Smooth muscle cell of the brain vasculature (primary cell): ENCODE data around the gene TAS1R2.
"Not testable (repeated sequence)": the region's sequence is repeated elsewhere in the genome, so short reads cannot be mapped to it uniquely, and the experiment has no call there.

Experiments
- DNase-seq: peaks from one replicate; pipeline ENCODE4 v3.0.0-alpha.2; 2012; ENCODE audit warnings: low read depth, low spot score

The TAS1R2 gene

DNA sequence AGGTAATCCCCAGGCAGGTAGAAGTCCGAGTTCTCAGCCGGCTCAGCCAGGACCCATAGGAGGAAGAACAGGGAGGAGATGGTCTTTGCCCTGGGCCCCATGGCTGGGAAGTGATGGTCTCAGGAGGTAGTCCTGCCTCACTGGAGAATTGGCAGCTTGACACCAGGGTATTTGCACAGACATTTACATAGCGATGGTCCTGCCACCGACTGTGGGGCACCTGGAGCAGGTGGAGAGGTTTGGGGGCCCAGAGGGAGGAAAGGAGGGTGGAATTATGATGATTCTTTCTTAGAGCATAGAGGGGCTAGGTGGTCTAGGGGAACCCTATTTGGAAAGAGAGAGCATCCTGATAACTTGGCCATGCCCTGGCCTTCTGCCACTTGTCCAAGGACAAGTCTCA, at the start of gene TAS1R2:
Gene TAS1R2 (minus strand): TSS at position 101 of the 400 bp plus-strand sequence. CDS start 0 bp downstream, at position 101.
- DNase-seq: no peak

DNA sequence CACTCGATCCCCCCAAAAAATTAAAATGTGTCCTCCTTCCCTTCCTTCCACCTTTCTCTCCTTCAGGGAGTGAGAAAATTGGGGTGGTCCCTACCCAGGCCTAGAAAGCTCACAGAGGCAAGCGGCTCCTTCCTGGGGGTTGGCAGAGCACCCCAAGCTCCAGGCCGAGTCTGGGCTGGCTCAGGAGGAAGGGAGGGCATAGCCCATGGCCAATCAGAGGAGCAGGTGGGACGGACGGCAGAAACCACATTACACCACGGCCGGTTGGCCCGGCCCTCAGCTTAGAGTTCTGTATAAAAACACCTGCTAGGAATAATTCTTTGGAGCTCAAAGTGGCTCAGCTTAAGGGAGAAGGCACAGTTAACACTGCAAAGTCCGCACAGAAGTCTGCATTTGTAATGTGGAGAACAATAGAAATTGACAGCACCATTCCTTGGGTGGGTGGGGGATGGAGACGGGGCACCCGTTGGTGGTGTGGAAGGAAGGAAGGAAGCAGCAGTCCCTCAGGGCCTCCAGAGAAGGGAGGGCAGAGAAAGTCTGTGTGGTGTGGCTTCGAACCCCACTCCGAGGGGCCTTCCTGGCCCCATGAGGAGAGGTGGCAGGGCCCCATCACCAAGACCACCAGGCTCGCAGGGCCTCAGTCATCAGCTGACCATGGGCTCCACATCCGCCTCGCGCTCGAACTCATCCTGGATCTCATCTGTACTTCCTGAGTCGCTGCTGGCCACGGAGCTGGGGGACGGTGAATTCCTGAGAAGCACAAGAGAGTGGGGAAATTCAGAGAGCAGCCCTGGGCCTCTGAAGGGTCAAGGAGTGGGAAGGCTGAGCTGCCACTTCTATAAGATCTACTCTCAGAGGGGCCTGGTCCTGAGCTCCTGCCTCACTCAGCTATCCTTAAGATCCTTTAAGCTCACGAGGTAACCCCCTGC, 48.7 kb upstream of the TAS1R2 start:
- no peak for DNase-seq

DNA sequence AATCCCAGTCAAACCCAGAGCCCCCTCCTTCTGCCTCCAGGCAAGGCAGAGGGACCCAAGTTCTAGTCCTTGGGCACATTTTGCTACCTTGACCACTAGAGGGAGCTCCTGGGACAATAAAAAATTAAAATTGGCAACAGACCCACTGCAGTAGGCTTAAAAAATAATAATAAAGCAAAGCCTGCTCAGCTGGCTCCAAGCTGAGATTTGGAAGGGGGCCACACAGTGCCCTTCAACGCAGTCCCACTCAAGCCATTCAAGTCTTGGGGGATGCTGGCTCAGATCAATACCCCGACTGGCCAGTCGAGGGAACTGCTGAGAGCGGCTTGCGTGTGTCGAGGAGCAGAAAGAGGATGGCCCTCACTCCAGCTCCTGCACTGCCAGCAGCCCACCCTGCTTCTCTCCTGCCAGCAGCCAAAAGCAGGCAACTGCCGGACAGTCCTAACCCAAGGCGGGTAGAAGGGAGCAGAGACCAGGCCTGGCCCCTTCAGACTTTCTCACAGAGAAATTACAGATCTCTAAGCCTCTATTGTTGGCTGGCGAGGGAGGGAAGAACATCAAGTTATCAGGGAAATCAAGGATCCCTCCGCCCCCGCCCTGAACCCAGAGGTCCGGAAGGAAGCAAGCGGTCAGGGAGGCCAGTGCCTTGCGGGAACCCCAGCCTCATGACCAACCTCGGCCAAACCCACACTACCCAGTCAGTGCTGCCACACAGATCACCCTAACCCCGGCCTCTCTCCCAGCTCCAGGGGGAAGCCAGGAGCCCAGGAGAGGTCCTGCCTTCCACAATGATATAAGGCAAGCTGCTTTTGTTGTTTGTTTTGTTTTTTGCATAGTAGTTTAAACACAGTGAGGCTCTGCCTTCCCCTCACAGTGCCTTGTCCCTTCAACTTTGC, 47.8 kb upstream of the TAS1R2 start:
- DNase-seq: peak; percentile 45

DNA sequence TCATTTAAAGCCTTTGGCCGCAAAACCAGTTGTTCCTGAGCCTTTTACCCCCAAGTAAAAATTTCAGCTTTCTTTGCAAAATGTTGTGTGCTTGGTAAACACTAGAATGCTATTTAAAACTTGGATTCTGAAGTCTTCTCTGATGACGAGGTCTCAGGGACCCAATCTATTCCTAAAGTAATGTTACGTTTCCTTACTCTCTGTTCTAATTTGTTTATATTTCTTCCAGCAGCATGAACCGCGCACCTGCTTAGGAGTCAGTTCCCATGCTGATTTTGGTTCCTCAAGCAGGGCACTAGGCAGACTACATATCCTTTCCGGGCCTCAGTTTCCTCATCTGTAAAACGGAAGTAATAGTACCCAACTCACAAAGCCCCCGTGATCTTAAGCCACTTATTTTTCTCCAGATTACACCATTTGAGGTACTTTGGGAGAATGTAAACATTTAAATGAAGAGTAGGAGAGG, 43.9 kb upstream of the TAS1R2 start:
- DNase-seq: no peak

DNA sequence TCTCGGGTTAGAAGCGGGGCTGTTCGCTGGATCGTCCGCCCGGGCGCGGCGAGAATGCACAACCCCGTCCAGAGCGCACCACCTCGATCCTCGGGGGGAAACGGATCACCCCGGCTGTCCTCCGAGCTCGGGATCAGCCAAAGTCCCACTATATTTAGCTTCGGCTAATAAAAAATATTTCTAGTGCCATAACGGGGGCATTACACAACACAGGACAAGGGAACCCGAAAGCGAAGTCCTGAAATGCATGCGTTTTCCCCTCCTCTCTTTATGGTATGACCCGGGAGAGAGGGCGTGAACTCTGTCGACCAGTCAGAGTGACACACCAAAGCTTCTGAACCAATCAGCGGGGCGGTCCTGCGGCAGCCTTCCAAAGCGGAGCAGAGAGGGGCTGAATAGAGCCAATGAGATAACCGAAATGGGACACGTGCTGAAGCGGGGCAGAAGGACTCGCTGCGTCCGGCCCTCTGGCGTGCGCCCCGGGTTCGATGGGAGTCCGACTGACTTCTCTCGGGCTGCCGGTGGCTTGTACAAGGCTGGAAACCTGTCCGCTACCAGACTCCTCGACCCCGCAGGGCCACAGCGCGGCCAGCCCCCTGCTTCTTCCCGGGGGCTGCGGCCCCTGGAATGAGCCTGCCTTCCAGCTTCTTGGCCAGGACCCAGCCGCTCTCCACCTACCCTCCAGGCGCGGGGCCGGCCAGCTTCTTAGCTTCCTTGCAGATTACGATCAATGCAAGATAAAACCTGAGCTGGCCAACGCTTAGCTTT, 43.2 kb upstream of the TAS1R2 start, which contains the start of gene ALDH4A1:
Gene ALDH4A1 (minus strand): TSS at position 33 of the 768 bp plus-strand sequence. CDS start 32 bp downstream, at position 1.
- DNase-seq: peak; percentile 93

DNA sequence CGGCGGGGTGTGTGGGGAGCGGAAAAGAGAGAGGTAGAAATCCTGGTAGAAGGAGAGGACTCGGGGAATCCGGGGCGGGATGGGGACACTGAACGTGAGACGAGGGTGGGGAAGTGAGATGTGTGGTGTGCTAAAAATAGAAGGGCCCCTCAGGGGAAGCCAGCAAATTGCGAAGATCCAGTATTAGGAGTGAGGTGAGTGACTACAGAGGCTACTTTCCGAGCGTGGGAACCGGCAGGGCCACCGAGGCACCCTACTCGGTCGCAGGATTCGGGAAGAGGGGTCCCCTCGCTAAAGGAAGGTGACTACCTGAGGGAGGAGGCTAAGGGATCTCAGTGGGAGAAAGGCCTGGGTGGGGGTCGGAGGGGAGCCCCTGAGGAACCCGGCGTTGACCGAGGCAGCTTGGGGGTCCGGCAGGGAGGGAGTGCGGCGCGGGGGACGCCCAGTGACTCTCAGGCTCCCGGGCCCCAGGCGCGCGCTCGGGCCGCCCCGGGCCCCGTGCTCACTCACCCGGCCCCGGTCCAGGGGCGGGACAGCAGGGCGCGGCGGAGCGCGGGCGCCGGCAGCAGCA, 42.6 kb upstream of the TAS1R2 start:
- no peak for DNase-seq

DNA sequence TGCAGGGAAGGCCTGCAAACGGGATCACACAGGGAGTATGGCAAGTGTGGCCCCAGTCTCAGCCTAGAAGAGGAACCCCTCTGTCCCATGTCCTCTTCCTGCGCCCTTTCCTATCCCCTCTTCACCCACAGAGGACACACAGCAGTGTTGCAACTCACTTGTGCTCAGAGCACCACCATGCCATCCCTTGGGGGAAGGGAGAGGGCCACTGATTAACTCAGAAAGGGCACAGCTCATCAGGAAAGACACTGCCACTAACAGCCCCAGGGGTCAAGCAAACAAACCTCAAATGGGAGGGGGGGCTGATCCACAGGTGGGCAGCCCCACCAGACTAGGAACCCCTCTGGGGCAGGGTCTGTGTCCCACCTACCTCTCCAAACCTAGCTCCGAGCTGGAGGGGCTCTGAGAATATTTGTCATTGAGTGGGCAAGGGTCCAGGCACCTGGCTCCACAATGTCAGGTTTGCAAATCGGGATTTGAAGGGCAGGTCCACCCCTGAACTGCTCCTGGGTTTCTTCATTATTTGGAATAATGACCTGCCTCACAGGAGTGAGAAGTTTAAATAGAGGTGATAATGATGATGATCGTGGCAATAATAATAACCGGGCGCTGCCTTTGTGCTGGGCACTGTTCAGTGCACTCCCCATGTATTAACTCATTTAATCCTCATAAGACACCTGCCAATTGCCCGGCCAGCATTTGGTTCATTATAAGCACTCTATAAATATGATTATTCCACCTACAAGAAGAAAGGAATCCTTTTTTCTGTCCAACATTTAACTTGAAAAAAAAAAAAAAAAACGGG, 41.9 kb upstream of the TAS1R2 start:
- DNase-seq: no peak

DNA sequence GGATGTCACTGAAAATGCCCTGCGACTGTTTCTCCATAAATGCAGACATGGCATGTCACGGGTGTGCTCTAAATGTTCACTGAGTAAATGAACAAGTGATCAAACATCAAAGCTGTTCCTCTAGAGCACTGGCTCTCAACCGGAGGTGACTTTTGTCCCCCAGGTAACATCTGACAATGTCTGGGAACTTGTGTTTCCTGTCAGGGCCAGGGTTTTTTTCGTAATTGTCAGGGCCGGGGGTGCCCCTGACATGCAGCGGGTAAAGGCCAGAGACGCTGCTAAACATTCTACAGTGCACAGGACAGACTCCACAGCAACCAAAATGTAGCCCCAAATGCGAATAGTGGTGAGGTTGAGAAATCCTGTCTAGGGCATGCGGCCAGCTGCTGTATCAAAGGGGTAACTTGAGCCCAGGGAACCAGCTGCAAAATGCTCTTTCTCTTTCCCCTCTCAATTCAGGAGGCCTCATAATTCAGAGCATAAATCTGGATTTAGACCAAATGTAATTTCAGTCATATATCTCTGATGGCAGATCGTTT, 40.9 kb upstream of the TAS1R2 start:
- DNase-seq: no peak

DNA sequence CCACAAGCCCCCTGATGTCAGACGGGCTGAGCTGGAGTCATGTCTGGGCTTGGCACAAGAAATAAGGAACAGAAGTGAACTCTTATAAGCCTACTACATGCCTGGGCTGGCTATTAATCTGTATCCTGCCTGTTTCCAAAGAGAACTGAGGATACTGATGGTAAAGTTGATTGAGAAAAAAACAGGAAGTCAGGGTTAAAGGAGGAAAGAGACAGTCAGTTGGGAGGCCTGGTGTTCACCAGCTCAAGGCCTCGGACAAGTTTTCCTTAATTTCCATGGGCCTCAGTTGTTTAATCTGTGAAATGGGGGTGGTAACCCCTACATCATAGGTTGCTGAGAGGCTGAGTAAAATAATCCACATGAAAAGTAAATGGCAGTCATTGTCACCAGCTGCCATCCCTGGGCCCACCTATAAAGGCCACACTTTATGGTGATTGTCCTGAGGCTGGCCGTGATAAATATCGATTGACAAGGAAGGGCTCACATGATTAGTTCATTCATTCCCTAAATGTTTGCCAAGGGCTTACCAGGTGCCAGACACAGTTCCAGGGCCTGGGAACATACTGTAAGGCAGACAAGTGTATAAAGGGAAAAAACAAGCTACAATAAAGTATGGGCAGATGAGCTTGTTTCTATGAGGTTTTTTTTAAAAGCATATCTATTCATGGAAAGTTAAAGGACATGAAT, 40.0 kb upstream of the TAS1R2 start:
- DNase-seq: no peak

DNA sequence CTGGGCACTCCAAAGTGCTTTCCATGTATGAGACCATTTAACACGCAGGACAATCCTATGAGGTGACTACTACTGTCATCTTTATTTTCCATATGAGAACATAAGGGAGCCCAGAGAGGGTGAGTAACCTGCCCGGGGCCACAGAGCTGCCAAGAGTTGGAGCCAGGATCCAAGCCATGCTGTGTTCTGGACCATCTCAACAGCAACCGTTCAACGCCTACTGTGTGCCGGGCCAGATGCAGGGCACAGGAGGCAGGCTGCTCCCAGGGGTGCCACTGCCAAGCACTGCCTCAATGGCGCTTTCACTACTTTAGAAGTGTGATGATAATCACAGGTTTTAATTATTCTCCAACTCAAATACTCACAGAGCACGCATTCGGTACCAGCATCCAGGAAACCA, 39.1 kb upstream of the TAS1R2 start:
- no peak for DNase-seq

DNA sequence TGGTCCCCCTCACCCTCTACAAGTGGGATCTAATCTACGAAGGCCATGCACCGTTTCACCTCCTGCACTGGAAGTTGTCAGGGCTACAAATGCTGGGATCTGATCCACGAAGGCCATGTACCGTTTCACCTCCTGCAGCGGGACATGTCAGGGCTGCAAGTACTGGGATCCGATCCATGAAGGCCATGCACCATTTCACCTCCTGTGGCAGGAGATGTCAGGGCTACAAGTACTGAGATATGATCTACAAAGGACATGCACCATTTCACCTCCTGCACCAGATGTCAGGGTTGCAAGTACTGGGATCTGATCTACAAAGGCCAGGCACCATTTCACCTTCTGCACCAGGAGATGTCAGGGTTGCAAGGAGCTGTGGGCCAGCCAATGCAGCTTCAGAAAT, 35.9 kb upstream of the TAS1R2 start:
- DNase-seq: no peak

DNA sequence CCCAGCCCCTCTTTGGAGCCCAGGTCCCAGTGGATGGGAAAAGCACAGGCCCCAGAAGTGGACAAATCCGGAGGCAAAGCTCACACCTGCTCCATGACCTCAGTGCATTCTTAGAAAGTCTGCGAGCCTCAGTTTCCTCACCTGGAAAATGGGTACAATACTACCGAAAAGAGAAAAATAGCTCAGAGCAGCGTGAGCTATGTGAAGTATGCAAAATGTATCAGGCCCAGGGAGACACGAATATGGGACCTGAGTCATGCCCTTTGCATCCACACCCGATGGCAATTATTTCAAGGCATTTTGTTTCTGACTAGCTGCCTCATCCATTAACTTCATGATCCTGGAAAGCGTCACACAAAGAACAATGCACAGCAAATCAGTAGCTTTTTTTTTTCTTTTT, 33.7 kb upstream of the TAS1R2 start:
- DNase-seq: no peak

DNA sequence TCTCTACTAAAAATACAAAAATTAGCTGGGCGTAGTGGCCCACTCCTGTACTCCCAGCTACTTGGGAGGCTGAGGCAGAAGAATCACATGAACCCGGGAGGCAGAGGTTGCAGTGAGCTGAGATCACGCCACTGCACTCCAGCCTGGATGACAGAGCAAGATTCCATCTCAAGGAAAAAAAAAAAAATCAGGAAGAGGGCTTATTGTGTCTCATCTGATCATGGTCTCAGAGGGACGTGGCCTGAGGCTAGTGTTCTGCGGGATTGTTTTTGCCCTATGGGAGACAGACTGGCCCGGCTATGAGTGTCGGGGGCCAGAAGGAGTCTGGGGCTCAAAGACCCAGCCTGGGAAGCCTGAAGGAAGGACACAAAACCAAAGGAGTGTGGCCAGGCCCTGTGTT, 32.4 kb upstream of the TAS1R2 start:
- not testable (repeated sequence) for DNase-seq

DNA sequence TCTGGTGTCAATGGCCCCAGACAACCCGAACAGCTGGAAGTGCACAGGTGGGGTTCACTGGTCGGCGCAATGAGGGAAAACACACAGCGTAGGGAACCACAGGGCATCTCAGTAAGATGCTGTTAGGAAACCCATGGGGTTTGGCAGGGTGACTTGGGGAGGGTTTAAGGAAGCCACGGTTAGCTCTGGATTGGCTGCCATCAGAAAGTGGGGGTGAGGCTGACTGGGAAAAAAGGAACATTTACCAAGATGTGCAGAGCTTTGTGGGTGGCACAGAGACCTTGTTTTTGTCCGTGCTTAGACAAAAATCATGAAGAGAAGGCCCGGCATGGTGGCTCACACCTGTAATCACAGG, 31.9 kb upstream of the TAS1R2 start:
- DNase-seq: no peak

DNA sequence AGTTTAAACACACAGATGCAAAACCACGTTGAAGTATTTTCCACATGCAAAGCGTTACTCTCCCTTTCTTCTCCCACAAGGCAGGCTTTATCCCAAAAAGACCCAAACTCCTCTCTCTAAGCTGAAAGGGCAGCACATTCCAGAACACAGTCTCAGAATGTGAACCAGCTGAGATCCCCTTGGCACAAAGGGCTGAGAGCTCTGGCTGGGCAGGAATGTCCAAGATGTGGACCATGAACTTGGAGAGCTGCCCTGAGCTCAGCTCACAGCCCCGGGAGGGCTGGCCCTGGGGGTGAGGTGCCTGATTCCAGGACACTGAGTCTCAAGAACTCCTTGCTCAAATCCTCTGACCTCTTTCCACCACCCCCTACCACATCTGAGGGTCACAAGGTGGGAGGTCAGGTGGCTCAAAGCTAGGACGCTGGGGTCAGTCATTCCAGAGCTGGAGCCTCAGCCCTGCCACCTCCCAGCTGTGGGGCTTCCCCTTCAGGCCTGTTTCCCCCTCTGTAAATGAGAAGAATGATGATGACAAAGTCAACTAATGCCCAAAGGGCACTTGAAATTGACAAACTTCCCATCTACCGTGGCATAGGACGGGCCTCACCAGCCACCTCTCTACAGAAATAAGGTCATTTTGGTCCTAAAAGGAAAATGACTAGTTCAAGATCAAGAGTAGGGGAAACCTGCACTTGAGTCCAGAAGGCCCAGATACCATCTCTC, 31.4 kb upstream of the TAS1R2 start:
- DNase-seq: no peak

DNA sequence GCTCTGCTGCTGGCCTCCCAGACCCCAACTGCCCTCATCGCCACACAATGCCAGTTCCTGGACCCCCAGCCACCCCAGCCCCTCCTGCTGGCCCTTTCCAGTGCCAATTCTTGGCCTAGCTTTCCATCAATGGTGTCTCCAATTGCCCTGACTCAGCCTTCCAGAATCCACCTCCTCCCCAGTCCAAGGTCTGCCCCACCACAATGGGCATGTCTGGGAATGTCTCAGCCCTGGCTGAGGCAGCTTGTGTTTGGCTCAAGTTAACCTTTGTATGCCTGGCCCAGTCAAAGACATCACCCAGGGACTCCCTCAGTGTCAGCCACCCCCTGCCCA, 26.5 kb upstream of the TAS1R2 start:
- no peak for DNase-seq

DNA sequence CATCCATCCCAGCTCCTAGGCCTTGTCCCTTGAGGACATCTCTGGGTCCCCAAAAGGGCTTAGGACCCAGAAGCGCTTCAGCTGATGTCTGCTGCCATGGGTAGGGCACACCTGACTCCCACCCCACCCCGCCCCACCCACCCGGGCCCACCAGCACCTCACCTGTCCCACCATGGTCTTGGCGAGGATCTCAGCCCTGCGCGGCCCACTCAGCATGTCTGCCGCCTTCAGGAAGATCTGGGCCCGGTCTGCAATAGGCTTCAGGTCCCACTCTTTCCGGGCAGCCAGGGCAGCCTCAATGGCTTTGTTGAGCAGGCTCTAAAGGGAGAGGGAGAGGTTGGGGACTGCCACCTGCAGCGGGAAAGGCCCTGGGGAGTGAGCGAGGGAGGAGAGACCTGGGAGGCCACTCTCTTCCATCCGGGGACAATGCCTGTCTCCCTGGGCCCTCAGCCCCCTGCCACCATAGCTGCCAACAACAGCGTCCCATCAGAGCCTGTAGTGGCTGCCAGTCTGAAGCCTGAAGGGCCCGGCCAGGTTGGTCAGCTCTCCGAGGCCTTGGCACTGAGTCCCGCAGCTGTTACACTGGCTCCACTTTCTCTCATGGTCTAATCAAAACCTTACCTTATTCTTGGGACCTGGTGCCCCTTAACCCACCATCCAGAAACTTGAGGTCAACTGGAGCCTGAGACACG, 26.0 kb upstream of the TAS1R2 start:
- DNase-seq: no peak

DNA sequence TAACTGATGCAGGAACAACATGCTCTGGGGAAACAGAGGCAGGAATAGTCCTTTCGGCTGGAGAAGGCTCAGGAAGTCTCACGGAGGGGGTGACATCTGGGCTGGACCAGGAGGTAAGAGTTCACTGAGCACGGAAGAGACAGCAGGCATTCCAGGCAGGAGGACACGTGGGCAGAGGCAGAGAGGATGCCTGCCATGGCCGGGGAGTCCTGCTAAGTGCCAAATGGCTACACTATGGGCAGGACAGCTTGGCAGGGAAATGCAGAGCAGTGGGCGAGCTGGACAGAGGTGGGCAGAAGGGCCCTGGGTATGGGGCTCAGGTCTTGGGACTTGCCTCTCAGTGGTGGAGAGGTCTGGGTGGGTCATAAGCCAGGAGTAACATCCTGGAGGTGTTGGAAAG, 25.3 kb upstream of the TAS1R2 start:
- no peak for DNase-seq

DNA sequence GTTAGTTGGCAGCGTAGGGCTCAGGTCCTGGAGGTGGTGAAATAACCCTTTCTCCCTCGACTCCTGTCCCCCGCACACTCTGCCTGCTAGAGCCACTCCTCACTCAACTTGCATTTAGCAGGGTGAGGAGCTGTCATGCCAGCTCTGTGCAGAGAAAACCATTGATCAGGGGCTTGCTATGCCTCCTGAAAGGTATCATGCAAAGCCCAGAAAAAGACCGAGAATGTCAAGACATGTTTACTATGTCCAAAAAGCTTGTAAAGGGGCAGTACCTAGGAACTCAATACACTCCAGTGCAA, 24.9 kb upstream of the TAS1R2 start:
- no peak for DNase-seq
